LNCAP (cell line): ENCODE data around the gene TSPAN1.

Experiments
- TF ChIP-seq, protein P1 (sequence below): fragments of 450-650 bp; IDR thresholded peaks from 2 replicates; pipeline ENCODE4 v1.5.1; 2017; ENCODE audit warnings: mild to moderate bottlenecking

Gene TSPAN1

DNA sequence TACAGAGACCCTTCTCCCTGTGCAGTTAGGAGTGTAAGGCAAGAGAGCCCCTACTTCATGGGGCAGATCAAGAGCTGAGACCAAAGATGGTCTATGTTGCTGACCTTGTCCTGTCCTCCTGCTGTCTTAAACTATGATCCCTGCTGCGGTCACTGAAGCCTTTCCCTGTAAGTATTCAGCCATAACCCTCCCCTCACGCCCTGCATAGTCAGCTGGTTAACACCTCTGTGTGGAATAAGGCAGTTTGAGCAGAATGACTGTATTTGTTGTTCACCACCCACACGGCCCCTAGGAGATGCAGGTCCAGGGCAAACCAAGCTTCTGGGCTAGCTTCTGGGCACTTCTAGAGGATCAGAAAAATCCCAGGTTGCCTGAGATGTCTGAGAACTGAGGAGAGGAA, 356 bp downstream of the TSPAN1 start:
- TF ChIP-seq, protein P1, sequence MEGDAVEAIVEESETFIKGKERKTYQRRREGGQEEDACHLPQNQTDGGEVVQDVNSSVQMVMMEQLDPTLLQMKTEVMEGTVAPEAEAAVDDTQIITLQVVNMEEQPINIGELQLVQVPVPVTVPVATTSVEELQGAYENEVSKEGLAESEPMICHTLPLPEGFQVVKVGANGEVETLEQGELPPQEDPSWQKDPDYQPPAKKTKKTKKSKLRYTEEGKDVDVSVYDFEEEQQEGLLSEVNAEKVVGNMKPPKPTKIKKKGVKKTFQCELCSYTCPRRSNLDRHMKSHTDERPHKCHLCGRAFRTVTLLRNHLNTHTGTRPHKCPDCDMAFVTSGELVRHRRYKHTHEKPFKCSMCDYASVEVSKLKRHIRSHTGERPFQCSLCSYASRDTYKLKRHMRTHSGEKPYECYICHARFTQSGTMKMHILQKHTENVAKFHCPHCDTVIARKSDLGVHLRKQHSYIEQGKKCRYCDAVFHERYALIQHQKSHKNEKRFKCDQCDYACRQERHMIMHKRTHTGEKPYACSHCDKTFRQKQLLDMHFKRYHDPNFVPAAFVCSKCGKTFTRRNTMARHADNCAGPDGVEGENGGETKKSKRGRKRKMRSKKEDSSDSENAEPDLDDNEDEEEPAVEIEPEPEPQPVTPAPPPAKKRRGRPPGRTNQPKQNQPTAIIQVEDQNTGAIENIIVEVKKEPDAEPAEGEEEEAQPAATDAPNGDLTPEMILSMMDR: no peak

DNA sequence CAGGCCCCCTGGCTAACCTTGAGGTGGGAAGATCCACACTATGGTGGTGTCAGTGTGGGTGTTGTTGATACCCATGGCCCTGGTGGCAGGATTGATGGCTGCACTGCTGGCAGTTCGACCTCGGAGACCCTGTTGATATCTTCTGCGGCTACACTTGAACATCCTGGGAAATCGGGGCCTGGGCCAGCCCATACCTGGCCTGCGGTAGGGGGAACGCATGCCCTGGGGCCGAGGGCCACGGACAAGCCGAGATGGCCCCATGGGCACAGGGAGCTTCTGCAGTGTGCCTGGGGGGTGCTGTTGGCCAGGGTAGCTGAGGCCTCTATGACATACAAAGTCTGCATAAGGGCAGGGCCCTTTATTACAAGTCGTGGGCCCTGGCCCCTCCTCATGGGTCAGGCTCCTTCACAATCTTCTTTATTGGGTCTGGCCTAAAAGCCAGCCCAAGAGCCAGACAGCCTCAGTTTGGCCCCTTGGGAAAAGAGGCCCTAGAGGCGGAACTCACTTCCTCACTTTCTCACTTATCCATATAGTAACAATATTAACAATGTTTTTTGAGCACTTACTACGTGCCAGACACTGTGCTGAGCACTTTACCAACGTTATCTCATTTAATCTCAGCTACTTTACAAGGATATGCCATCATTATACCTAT, 1.5 kb downstream of the TSPAN1 start, which contains the start of gene P3R3URF:
Gene P3R3URF, minus strand, starts transcription at position 278 of the 655 bp plus-strand sequence. Its CDS starts 17 bp downstream, at position 261.
- TF ChIP-seq, protein P1: no peak

DNA sequence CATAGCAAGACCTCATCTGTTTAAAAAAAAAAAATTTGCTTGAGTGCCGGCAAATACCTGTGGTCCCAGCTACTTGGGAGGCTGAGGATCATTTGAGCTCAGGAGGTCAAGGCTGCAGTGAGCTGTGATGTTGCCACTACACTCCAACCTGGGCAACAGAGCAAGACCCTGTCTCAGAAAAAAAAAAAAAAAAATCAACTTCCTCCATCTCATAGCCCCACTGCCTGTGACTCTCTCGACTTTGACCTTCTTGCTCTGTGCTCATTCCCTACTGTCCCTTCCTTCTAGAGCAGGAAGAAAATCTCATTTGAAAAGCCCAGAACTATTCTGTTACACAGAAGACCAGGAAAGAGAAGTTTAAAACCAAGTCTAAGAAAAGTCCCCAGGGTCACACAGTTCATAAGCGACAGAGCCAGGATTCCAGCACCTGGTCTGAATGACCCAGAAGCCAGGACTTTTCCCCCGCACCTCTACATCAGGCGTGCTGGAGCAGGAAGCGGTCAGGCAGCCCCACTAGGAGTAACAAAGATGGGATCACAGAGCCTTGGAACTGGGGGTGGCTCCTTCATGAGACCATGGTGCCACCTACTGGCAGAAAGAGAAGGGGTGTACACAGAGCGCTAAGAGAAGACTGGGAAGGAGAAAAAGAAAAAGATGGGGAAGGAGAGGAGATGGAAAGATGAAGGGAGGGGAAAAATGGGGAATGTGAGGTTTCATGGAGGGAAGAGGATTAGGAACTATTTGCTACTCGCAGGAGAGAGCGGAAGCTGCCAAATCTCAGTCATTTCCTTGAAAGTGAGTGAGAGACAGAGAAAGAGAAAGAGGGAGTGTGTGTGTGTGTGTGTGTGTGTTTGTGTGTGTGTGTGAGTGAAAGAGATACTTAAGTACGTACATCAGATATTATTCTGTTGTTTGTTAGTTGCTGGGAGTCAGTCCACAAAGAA, 4.5 kb downstream of the TSPAN1 start:
- TF ChIP-seq, protein P1: peak; percentile 86

DNA sequence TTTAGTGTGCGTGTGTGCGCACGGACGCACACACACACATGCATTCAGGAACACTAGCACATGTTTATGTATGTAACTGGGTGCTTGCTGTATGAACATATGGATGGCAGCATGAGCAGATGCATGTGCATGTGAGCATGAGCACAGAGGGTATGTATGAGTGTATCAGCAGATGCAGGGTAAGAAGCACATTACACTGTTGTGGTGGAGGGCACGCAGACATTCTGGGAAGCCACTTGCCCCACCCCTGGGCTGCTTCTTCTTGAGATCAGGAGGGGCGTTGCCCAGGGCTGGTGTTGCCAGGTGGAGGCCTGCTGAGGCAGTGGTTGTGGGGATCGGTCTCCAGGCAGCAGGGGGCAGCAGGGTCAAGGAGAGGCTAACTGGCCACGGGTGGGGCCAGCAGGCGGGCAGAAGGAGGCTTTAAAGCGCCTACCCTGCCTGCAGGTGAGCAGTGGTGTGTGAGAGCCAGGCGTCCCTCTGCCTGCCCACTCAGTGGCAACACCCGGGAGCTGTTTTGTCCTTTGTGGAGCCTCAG, 5.3 kb downstream of the TSPAN1 start:
- TF ChIP-seq, protein P1: no peak

DNA sequence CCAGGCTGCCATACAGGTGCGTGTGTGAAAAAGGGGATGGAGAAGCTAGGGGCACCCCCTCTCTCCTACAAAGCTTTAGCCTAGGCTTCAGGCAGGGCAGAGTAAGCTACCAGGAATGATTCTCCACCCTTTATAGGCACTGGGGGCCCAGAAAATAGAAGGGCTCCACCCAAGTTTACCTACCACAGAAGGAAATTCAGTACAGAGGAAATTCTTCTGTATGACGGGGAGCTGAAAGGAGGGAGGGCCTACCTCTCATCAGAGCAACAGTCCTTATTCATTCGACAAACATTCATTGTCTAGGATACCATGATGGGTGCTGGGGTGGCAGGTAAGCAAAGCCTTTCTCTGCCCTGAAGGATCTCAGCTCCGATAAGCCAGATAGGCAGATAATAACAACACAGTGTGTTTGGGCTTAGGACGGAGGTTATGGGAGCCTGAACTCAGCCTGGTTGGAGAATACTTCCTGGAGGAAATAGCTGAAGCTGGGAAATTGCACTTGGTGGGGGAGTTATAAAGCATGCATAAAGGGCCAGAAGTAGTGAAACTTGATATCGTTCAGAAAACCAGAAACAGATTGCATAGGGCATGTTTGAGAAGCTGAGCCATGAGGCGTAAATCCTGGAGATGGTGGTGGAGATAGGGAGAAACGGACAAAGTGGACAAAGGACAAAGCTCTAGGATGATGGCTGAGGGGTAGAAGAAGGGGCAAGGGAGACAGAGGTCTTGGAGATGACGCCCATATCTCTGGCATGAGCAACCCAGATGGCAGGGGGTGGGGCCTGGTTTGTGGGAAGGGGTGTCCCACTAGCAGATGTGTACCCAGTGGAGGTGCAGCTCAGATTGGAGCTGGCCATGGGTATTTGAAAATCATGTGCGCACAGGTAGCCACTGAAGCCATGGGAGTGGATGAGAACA, 6.7 kb downstream of the TSPAN1 start:
- TF ChIP-seq, protein P1: no peak

DNA sequence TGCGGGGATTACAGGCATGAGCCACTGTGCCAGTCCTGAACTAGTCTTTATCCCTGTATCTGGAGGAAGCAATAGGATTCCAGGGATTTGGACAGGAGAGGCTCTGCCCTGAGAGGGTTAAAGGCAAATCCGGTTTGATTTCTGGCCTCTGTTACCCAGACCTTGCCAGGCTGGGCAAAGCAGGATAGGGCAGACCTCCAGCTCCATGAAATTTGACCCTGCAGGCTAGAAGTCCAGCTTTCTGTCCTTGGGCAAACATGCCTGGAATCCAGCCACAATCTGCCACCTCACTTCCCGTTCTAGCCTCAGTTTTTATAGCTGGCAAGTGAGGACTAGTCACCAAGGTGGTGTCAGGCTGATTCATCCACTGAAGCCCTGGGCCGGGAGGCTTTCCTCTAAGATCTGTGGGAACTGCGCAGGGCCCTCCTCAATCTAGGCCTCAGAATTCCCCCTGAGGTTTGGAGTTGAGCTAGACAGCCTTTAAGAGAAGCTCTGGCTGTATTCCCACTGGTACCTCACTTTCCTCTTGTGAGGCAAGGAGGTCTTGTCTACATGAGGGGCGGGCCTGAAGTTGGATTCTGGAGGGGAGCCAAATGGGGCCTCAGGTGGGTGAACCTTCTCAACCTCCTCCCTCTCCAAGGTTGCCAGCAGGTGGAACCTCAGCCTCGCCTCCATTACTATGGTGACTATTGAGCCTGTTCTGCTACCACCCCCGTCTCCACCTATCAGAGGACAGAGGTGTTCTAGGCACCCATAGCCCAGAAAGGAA, 8.4 kb downstream of the TSPAN1 start:
- TF ChIP-seq, protein P1: no peak
